GM18873 (cell line): ENCODE data around the gene GALK1.
"Not testable (repeated sequence)": the region's sequence is repeated elsewhere in the genome, so short reads cannot be mapped to it uniquely, and the experiment has no call there.

Source experiments
- ATAC-seq: cut with Tn5 transposase; IDR thresholded peaks from one replicate; pipeline ENCODE4 v1.9.1; 2021; ENCODE audit warnings: mild to moderate bottlenecking, moderate library complexity, moderate number of reproducible peaks; ENCODE audit not compliant: unreplicated experiment, low FRiP score

GALK1 gene

GRCh38 chr17:75785016-75785890, 20.3 kb upstream of the GALK1 start:
- peak; percentile 38 for ATAC-seq

- peak; percentile 58 for ATAC-seq
These were observed 19.6 kb upstream of the GALK1 start, which contains the start of gene UNK for GRCh38 chr17:75784473-75785015. Gene UNK, plus strand, starts transcription at chr17:75784806. Its CDS starts 75 bp downstream, at chr17:75784881.

- ATAC-seq = no peak
These were observed 18.9 kb upstream of the GALK1 start for GRCh38 chr17:75783803-75784472.

GRCh38 chr17:75783069-75783783, 18.2 kb upstream of the GALK1 start:
- no peak for ATAC-seq

- ATAC-seq = no peak
These were observed 15.2 kb upstream of the GALK1 start for GRCh38 chr17:75779987-75780889.

- ATAC-seq = peak; percentile 67
These were observed 14.4 kb upstream of the GALK1 start for GRCh38 chr17:75779250-75779986.

- ATAC-seq = peak; percentile 1
These were observed 13.9 kb upstream of the GALK1 start for GRCh38 chr17:75778861-75779249.

GRCh38 chr17:75778066-75778860, 13.3 kb upstream of the GALK1 start:
- ATAC-seq = not testable (repeated sequence)

- no peak for ATAC-seq
These were observed 12.4 kb upstream of the GALK1 start for GRCh38 chr17:75777296-75777922.

GRCh38 chr17:75776386-75777295, 11.6 kb upstream of the GALK1 start:
- ATAC-seq = no peak

- no peak for ATAC-seq
These were observed 10.1 kb upstream of the GALK1 start for GRCh38 chr17:75774991-75775668.

GRCh38 chr17:75774471-75774990, 9.5 kb upstream of the GALK1 start:
- no peak for ATAC-seq

- ATAC-seq = no peak
These were observed 8.9 kb upstream of the GALK1 start for GRCh38 chr17:75773808-75774470.

GRCh38 chr17:75773121-75773807, 8.3 kb upstream of the GALK1 start:
- no peak for ATAC-seq
